Fibroblast of pulmonary artery (primary cell): ENCODE data around the gene CRTC1.
A peak's percentile ranks its signal among the peaks of the same experiment; 100 is the strongest.

ENCODE experiments used
- DNase-seq: peaks from one replicate; pipeline ENCODE4 v3.0.0-alpha.2; 2010; ENCODE audit warnings: low read depth
- H3K4me3 ChIP-seq: replicated peaks from 2 replicates; pipeline ENCODE4 v1.5.1; 2011; ENCODE audit warnings: low read depth, mild to moderate bottlenecking, control low read depth, low read length, moderate library complexity
- CTCF ChIP-seq: IDR thresholded peaks from 2 replicates; pipeline ENCODE4 v1.5.1; 2011; ENCODE audit warnings: mild to moderate bottlenecking, control low read depth, low read length, inconsistent platforms; ENCODE audit errors: missing control alignments

The CRTC1 gene

DNA sequence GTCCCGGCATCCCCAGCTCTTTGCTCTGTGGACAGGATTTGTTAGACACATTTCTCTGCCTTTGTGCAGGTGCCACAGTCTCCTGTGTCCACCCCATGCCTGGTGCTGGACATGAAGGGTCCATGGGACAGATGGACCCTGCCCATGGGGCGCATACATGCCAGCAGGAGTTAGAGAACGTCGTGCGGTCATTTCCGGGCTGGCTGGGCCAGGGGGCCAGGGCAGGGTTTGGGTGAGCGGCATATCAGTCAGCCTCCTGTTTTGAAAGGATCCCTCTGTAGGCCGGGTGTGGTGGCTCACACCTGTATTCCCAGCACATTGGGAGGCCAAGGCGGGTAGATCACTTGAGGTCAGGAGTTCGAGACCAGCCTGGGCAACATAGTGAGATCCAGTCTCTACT lies 35.7 kb upstream of the CRTC1 start:
- DNase-seq = no peak
- TF ChIP-seq CTCF = no peak
- H3K4me3 ChIP-seq = no peak overlapping the region

- no peak overlapping the region for H3K4me3 ChIP-seq
- DNase-seq = no peak
- TF ChIP-seq CTCF = no peak
Observed at GRCh38 chr19:18648973-18649315, 34.5 kb upstream of the CRTC1 start.

GRCh38 chr19:18649371-18650020 lies 34.0 kb upstream of the CRTC1 start:
- DNase-seq = no peak
- H3K4me3 ChIP-seq = no peak overlapping the region
- TF ChIP-seq CTCF = no peak

- no peak for TF ChIP-seq CTCF
- H3K4me3 ChIP-seq = no peak overlapping the region
- peak; percentile 52 for DNase-seq
Observed at GRCh38 chr19:18650021-18650390, 33.5 kb upstream of the CRTC1 start.

GRCh38 chr19:18650468-18651041 lies 32.9 kb upstream of the CRTC1 start:
- DNase-seq = peak; percentile 69
- no peak for TF ChIP-seq CTCF
- no peak overlapping the region for H3K4me3 ChIP-seq

DNA sequence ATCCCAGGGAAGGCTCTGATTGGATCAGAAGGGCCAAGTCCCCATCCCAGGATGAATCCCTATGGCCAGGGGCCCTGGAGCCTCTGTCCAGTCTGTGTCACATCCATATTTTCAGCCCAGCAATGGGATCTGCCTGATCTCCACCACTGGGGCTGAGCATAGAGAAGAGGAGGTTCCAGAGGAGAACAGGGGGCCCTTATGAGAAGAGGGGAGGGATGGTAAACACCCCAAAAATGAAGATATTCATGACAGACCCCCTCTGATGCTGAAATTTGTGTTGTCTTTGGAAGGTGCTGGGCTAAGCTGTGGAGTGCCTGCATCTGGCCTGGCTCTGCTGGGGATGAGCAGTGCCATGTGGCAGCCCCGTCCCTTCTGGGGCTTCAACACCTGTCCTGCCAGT lies 32.2 kb upstream of the CRTC1 start:
- H3K4me3 ChIP-seq = no peak overlapping the region
- no peak for TF ChIP-seq CTCF
- DNase-seq = no peak

DNA sequence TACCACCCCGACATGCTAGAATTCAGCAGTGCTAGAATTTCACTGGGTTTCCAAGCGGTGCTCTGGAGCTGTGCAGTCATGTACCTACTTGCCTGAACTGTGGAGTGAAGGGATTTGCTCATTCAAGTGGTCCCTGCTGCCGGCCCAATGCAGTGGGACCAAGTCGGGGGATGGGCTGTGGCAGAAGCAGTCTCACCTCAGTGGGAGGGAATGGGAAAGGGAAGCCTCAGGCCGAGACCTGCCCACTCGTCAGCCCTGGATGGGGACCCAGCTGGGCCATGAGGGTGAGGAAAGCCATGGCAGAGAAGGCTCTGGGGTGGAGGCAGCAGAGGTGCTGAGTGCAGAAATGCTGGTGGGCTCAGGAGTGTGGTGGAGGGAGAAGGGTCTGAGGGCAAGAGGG lies 31.7 kb upstream of the CRTC1 start:
- no peak overlapping the region for H3K4me3 ChIP-seq
- no peak for DNase-seq
- no peak for TF ChIP-seq CTCF
